ENCODE measurements around the gene GHDC.
"Not testable (repeated sequence)": the region's sequence is repeated elsewhere in the genome, so short reads cannot be mapped to it uniquely, and the experiment has no call there.

Gene GHDC

DNA sequence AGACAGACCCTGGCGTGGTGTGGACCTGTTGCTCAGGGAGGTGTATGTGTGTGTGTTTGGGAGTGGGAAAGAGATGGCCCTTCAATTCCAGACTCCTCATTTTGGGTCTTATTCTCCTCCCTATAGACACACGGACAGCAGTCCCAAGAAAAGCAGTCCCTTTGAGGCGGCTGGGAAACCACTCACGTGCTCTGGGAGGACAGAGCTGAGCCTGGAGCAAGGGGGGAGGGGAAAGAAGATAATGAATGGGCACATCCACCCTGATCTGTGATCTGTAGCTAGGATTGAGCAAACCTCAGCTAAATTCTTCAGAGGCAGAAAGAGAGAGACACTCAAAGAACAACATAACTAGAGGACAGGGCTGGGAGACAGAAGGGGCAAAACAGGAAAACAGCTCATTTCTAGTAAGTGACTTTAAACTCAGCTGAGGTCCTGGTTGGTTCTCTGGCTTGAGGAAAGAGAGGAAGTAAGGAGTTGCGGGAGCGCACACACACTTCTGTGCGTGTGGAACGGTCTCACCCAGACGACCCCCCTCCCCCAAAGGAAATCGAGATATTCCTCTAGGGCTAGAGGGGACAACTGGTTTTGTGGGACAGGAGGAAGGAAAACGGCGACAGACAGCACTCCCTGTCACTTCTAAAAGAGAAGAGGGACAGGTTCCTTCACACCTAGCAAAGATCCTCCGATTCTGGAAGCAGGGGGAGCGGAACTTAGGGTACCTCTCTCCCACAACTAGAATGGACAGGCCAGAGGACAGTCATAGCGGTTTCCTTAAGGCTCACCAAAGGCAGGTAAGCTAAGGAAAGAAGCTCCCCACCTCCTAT is 40.2 kb downstream of the GHDC start:
- DNase-seq (ENCODE audit: low read depth), result no peak

- no peak for DNase-seq (ENCODE audit: low read depth)
Observed at GRCh38 chr17:42146911-42147607, 47.2 kb downstream of the GHDC start.

- not testable (repeated sequence) for DNase-seq (ENCODE audit: low read depth)
Observed at GRCh38 chr17:42143138-42143537, 51.2 kb downstream of the GHDC start.

DNA sequence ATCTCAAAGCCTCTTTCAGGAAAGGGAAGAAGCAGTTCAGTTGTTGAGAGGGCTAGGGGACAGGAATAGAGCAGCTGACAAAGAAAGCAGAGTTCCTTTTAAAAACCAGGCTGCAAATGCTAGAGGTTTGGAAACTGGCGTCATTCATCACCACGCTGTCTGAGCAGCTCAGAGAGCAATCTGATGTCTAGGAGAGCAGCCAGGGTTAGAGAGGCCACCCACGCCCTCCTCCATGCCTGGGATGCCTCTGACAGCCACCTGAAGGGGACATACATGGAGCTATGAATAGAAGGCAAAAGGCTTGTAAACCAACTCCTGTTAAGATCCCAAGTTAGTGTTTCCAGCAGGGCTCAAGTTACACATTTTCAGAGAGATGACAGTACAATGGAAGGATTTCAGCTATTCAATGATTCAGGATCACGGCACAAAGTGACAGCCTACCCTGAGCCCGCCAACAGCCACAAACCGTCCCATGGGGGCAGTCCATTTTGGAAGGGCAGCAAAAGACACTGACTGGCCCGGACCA is 51.9 kb downstream of the GHDC start:
- DNase-seq (ENCODE audit: low read depth), result no peak

DNA sequence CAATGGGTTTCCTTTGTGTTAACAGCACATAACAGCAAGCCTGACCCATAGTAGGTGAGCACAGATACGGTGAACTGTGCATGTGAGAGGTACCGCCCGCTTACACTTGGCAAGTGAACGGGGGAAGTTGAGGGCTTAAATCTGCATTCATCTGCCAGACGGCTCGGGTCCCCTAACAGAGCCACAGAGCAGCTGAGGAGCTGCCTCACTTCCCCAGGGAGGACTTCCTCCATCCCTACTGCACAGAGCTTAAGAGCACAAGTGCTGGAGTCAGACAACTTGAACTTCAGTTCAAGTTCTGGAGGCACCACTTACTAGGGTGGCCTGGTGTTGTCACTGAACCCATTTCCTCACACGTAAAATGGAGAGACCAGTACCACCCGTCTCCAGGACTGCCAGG is 52.9 kb downstream of the GHDC start:
- DNase-seq (ENCODE audit: low read depth), result no peak

- DNase-seq (ENCODE audit: low read depth), result not testable (repeated sequence)
Observed at GRCh38 chr17:42140690-42141089, 53.6 kb downstream of the GHDC start.
